ENCODE measurements around the gene HOOK2.

HOOK2 gene

GRCh38 chr19:12767150-12767549 is 8.2 kb downstream of the HOOK2 start:
- no peak for DNase-seq (ENCODE audit: low read depth, low spot score)
- no peak for TF ChIP-seq CTCF (IDR thresholded peaks at IDR 0.05; ENCODE audit: low read depth, low read length)
- in situ Hi-C loops (cut with HindIII; ENCODE audit: low sequenced_read_pairs), result no loop called here
- H3K4me3 ChIP-seq (ENCODE audit: low read depth, low read length), result no peak overlapping the region

GRCh38 chr19:12766051-12766521 is 9.3 kb downstream of the HOOK2 start:
- peak; percentile 82 for TF ChIP-seq CTCF (IDR thresholded peaks at IDR 0.05; ENCODE audit: low read depth, low read length)
- H3K4me3 ChIP-seq (ENCODE audit: low read depth, low read length), result peak overlapping the region; percentile 44
- peak; percentile 82 for DNase-seq (ENCODE audit: low read depth, low spot score)
- in situ Hi-C loops (cut with HindIII; ENCODE audit: low sequenced_read_pairs), result no loop called here

- no peak overlapping the region for H3K4me3 ChIP-seq (ENCODE audit: low read depth, low read length)
- in situ Hi-C loops (cut with HindIII; ENCODE audit: low sequenced_read_pairs), result no loop called here
- no peak for DNase-seq (ENCODE audit: low read depth, low spot score)
- TF ChIP-seq CTCF (IDR thresholded peaks at IDR 0.05; ENCODE audit: low read depth, low read length), result no peak
Measured at GRCh38 chr19:12764698-12765097, 10.7 kb downstream of the HOOK2 start.

DNA sequence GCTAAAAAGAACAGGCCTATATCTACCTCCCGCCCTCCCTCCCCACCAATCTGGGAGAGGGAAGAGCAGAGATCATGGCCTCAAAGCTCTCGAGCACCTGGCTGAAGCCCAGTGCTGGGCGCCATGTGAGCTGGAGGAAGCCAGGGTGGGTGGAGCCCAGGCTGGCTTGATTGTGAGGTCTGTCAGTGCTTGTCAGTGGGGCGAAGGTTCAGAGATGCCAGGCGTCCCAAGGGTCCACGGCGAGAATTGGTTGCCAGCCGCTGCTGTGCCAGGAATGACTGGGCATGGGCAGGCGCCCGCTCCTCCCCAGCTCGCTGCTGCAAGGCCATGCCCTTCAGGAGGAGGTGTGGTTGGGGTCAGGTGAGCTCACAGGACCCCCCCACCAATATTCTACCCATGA is 12.3 kb downstream of the HOOK2 start:
- no peak for TF ChIP-seq CTCF (IDR thresholded peaks at IDR 0.05; ENCODE audit: low read depth, low read length)
- DNase-seq (ENCODE audit: low read depth, low spot score), result no peak
- H3K4me3 ChIP-seq (ENCODE audit: low read depth, low read length), result no peak overlapping the region
- in situ Hi-C loops (cut with HindIII; ENCODE audit: low sequenced_read_pairs), result no loop called here

DNA sequence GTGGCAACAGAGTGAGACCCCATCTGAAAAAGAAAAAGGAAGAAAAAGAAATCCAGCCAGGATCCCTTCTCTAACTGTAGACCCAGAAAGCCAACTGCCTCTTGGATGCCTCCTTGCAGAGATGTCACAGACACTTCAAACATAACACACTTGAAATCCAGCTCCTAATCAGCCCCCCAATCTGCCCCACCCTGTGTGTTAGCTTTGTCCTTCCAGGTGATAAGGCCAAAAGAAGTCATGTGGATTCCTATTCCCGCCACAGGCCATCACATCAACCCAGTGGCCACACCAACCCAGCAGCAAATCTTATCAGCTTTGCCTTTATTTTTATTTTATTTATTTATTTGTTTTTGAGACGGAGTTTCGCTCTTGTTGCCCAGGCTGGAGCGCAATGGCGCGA is 15.7 kb downstream of the HOOK2 start:
- in situ Hi-C loops (cut with HindIII; ENCODE audit: low sequenced_read_pairs), result no loop called here
- TF ChIP-seq CTCF (IDR thresholded peaks at IDR 0.05; ENCODE audit: low read depth, low read length), result no peak
- no peak overlapping the region for H3K4me3 ChIP-seq (ENCODE audit: low read depth, low read length)
- no peak for DNase-seq (ENCODE audit: low read depth, low spot score)

- H3K4me3 ChIP-seq (ENCODE audit: low read depth, low read length), result peak overlapping the region; percentile 17
- in situ Hi-C loops (cut with HindIII; ENCODE audit: low sequenced_read_pairs), result no loop called here
- peak; percentile 85 for TF ChIP-seq CTCF (IDR thresholded peaks at IDR 0.05; ENCODE audit: low read depth, low read length)
- DNase-seq (ENCODE audit: low read depth, low spot score), result peak; percentile 72
Measured at GRCh38 chr19:12757544-12758274, 17.6 kb downstream of the HOOK2 start.

Data from astrocyte of the spinal cord (primary cell).